ENCODE data around the gene DNAJB7.
A peak's percentile ranks its signal among the peaks of the same experiment; 100 is the strongest.
"Not testable (repeated sequence)": the region's sequence is repeated elsewhere in the genome, so short reads cannot be mapped to it uniquely, and the experiment has no call there.

Gene DNAJB7

GRCh38 chr22:40862013-40862412 lies at the start of gene DNAJB7:
TSS of gene DNAJB7 (minus strand) at chr22:40862113. CDS start at chr22:40861994, 119 bp downstream.
- DNase-seq (ENCODE audit: insufficient read length, low spot score) = no peak
- FAIRE-seq = no peak

- FAIRE-seq = no peak
- no peak for DNase-seq (ENCODE audit: insufficient read length, low spot score)
These were observed 47.0 kb upstream of the DNAJB7 start for GRCh38 chr22:40908895-40909294.

- no peak for FAIRE-seq
- no peak for DNase-seq (ENCODE audit: insufficient read length, low spot score)
These were observed 42.2 kb upstream of the DNAJB7 start for GRCh38 chr22:40904101-40904500.

- DNase-seq (ENCODE audit: insufficient read length, low spot score) = peak; percentile 30
- FAIRE-seq = peak; percentile 81
These were observed 37.0 kb upstream of the DNAJB7 start for GRCh38 chr22:40898850-40899357.

- DNase-seq (ENCODE audit: insufficient read length, low spot score) = no peak
- FAIRE-seq = no peak
These were observed 32.5 kb upstream of the DNAJB7 start for GRCh38 chr22:40894417-40894816.

GRCh38 chr22:40890881-40891280 lies 29.0 kb upstream of the DNAJB7 start:
- FAIRE-seq (no peak), DNase-seq (ENCODE audit: insufficient read length, low spot score) (no peak)

- FAIRE-seq = no peak
- no peak for DNase-seq (ENCODE audit: insufficient read length, low spot score)
These were observed 27.2 kb upstream of the DNAJB7 start for GRCh38 chr22:40889116-40889515.

- no peak for DNase-seq (ENCODE audit: insufficient read length, low spot score)
- FAIRE-seq = no peak
These were observed 17.0 kb upstream of the DNAJB7 start for GRCh38 chr22:40878922-40879321.

- no peak for DNase-seq (ENCODE audit: insufficient read length, low spot score)
- no peak for FAIRE-seq
These were observed 15.6 kb upstream of the DNAJB7 start for GRCh38 chr22:40877488-40877887.

GRCh38 chr22:40876907-40877306 lies 15.0 kb upstream of the DNAJB7 start:
- no peak for FAIRE-seq

GRCh38 chr22:40875111-40875510 lies 13.2 kb upstream of the DNAJB7 start:
- FAIRE-seq (no peak), DNase-seq (ENCODE audit: insufficient read length, low spot score) (no peak)

More at GRCh38 chr22:40876907-40877306, 15.0 kb upstream of the DNAJB7 start:
- DNase-seq (ENCODE audit: insufficient read length, low spot score) = no peak

- DNase-seq (ENCODE audit: insufficient read length, low spot score) (no peak), FAIRE-seq (no peak)
These were observed 12.1 kb upstream of the DNAJB7 start for GRCh38 chr22:40874016-40874415.

GRCh38 chr22:40868379-40868778 lies 6.5 kb upstream of the DNAJB7 start:
- not testable (repeated sequence) for FAIRE-seq; DNase-seq (ENCODE audit: insufficient read length, low spot score)

- DNase-seq (ENCODE audit: insufficient read length, low spot score) = no peak
These were observed 5.2 kb upstream of the DNAJB7 start for GRCh38 chr22:40867109-40867508.

GRCh38 chr22:40862537-40862936 lies 624 bp upstream of the DNAJB7 start:
- no peak for FAIRE-seq
- DNase-seq (ENCODE audit: insufficient read length, low spot score) = no peak

More at GRCh38 chr22:40867109-40867508, 5.2 kb upstream of the DNAJB7 start:
- FAIRE-seq = no peak

- no peak for FAIRE-seq
- no peak for DNase-seq (ENCODE audit: insufficient read length, low spot score)
These were observed 4.5 kb downstream of the DNAJB7 start for GRCh38 chr22:40857309-40857855.

GRCh38 chr22:40856513-40857308 lies 5.2 kb downstream of the DNAJB7 start, which contains the start of the genes ST13 and XPNPEP3:
TSS of gene ST13 (minus strand) at chr22:40856639. CDS start at chr22:40856540, 99 bp downstream.
TSS of gene XPNPEP3 (plus strand) at chr22:40857148. CDS start at chr22:40857182, 34 bp downstream.
- DNase-seq (ENCODE audit: insufficient read length, low spot score) (peak; percentile 66), FAIRE-seq (peak; percentile 100)

- DNase-seq (ENCODE audit: insufficient read length, low spot score) = no peak
- no peak for FAIRE-seq
These were observed 5.9 kb downstream of the DNAJB7 start for GRCh38 chr22:40855979-40856512.

GRCh38 chr22:40855071-40855978 lies 6.6 kb downstream of the DNAJB7 start:
- no peak for DNase-seq (ENCODE audit: insufficient read length, low spot score)
- peak; percentile 80 for FAIRE-seq

- FAIRE-seq = no peak
- DNase-seq (ENCODE audit: insufficient read length, low spot score) = no peak
These were observed 8.0 kb downstream of the DNAJB7 start for GRCh38 chr22:40853961-40854360.
